ENCODE results near the gene LYST.
"Not testable (repeated sequence)": the region's sequence is repeated elsewhere in the genome, so short reads cannot be mapped to it uniquely, and the experiment has no call there.

The LYST gene

DNA sequence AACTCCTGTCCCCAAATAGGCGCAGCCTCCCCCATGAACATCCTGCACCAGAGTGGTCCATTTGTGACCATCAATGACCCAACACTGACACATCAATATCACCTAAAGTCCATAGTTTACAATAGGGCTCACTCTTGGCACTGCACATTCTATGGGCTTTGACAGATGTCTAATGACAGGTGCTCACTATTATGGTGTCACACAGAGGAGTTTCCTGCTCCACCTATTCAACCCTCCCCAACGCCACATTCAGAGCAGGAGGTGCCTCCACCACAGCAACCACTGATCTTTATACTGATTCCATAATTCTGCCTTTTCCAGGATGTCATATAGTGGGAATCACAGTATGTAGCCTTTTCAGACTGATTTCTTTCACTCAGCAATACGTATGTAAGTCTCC lies 241.4 kb downstream of the LYST start:
- H3K4me3 ChIP-seq (ENCODE audit: low read length), result no peak overlapping the region
- DNase-seq (ENCODE audit: low read depth), result no peak
- TF ChIP-seq, protein P1, sequence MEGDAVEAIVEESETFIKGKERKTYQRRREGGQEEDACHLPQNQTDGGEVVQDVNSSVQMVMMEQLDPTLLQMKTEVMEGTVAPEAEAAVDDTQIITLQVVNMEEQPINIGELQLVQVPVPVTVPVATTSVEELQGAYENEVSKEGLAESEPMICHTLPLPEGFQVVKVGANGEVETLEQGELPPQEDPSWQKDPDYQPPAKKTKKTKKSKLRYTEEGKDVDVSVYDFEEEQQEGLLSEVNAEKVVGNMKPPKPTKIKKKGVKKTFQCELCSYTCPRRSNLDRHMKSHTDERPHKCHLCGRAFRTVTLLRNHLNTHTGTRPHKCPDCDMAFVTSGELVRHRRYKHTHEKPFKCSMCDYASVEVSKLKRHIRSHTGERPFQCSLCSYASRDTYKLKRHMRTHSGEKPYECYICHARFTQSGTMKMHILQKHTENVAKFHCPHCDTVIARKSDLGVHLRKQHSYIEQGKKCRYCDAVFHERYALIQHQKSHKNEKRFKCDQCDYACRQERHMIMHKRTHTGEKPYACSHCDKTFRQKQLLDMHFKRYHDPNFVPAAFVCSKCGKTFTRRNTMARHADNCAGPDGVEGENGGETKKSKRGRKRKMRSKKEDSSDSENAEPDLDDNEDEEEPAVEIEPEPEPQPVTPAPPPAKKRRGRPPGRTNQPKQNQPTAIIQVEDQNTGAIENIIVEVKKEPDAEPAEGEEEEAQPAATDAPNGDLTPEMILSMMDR (conservative IDR thresholded peaks at IDR 0.05; ENCODE audit: low read length), result no peak

DNA sequence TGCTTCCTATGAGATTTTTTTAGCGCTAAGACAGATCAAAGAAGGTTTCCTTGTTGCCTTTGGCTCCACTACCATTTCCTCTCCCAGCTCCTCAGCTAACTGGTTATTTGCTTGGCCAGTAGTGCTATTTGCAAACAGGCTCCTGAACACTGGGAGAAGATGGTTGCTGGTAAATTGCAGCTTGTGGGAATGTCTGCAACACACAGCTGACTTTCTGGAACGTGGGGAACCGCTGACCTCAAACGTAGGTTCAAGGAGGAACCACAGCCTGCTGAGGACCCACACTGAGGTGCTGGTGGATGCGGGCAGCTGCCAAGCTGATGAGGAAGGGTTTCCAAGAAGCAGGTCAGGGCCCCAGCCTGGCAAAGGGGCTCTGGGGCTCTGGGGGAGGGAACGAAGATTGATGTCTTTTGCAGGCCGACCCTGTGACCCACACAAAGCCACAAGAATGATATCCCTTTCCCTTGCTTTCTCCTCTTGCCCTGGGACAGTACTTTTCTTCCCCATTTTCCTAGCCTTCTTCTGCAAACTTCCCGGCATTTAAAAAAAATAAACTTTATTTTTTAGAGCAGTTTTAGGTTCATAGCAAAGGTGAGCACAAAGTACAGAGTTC lies 241.9 kb downstream of the LYST start:
- no peak overlapping the region for H3K4me3 ChIP-seq (ENCODE audit: low read length)
- TF ChIP-seq, protein P1 (conservative IDR thresholded peaks at IDR 0.05; ENCODE audit: low read length), result no peak
- DNase-seq (ENCODE audit: low read depth), result peak; percentile 62

DNA sequence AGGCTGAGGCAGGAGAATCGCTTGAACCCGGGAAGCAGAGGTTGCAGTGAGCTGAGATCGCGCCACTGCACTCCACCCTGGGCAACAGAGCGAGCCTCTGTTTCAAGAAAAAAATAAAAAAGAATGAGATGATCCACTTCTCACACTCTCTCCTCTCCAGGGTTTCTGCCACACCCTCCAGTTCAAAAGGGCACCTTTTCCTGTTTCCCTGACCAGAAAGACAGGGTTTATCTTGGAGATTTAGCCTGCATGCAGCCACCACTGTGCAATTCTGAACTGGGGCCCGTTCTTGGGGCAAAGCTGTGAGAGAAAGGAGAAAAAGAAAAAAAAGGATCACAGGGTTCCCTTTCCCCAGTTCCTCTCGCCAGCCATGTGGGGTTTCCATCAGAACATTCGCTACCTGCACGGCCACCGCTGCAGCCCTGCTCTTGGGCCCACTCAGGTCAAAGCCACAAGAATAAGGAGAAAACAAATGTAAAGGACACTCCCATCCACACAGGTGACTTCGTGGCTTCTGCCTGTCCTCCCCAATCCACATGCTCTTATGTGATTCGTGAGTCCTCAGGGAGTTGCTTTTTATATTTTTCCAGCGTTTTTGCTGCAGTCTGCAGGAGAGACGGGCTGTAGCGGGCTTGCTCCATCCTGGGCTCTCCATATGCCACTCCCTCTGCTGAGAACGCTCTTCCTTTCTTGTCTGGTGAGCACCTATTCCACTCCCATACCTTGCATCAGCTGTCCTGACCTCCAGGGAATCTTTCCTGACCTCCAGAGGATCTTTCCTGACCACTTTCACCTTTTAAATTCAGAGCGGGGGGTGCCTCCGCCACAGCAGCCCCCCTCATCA lies 243.5 kb downstream of the LYST start:
- TF ChIP-seq, protein P1 (conservative IDR thresholded peaks at IDR 0.05; ENCODE audit: low read length), result no peak
- H3K4me3 ChIP-seq (ENCODE audit: low read length), result no peak overlapping the region
- DNase-seq (ENCODE audit: low read depth), result no peak

DNA sequence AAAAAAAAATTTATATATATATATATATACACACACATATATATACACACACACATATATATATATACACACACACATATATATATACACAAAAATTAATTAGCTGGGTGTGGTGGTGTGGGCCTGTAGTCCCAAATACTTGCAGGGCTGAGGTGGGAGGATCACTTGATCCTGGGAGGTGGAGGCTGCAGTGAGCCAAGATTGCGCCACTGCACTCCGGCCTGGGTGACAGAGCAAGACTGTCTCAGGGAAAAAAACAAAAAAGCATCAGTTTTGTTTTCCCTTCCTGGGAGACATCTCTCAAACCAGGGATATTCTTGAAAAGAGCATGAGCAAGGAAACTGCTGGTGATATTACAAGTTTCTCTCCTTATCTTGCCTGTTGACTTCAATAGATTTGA lies 247.6 kb downstream of the LYST start:
- H3K4me3 ChIP-seq (ENCODE audit: low read length), result not testable (repeated sequence)
- peak; percentile 8 for DNase-seq (ENCODE audit: low read depth)

DNA sequence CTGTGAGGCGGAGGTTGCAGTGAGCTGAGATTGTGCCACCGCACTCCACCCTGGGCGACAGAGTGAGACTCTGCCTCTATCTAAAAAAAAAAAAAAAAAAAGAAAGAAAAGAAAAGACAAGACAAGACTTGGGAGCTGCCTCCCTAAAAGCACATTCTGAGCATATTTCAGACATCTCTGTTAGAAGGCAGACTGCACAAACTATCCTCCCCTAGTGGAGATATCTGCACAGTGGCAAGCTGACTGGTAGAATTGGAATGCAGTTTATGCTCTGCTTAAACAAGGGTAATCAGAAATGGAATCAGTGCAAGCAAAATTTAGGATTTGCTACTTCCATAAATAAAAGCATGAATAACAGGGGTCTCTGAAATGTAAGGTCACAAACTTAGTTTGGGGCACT lies 248.9 kb downstream of the LYST start:
- peak; percentile 84 for DNase-seq (ENCODE audit: low read depth)
- TF ChIP-seq, protein P1 (conservative IDR thresholded peaks at IDR 0.05; ENCODE audit: low read length), result peak; percentile 84
- H3K4me3 ChIP-seq (ENCODE audit: low read length), result no peak overlapping the region

DNA sequence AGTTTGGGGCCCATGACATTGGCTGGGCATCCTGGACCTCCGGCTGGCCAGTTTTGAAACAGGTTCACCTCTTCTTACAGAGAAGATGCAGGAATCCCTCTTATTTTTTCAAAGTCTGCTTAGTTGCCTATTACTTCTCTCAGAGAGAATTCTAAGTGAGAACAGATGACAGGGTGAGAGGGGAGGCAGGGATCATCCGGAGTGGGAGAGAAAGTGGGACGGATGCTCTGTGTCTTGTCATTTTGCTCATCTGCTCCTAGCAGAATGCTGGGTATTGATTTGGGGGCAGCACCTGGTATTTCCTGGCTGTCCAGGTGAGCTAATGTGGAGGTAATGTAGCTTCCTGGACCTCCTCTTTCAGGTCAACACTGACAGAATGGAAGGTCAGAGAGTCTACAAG lies 249.6 kb downstream of the LYST start:
- TF ChIP-seq, protein P1 (conservative IDR thresholded peaks at IDR 0.05; ENCODE audit: low read length), result no peak
- DNase-seq (ENCODE audit: low read depth), result no peak
- H3K4me3 ChIP-seq (ENCODE audit: low read length), result no peak overlapping the region

DNA sequence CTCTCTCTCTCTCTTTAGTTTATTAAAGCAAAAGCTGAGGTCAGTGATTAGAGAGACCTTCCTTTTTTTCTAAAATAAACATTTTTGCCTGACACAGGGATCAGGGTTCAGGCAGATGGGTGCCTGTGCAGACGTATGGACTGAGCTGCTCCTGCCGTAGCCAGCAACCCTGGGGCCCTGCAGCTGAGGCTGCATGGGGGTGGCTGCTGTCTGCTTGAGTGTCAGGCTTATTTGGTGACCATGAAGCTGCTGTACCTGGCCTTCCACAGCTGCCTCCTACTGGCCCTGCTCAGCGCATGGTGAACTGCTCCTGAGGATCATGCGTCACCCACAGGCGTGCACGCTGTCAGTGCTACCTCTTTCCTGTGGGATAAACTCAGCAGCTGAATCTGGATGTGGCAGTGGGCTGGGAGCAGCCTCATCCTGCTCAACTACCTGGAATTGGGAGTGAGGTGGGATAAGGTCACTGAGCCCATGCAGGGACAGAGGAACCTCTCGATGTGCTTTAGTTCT lies 252.2 kb downstream of the LYST start:
- TF ChIP-seq, protein P1 (conservative IDR thresholded peaks at IDR 0.05; ENCODE audit: low read length), result no peak
- no peak for DNase-seq (ENCODE audit: low read depth)
- no peak overlapping the region for H3K4me3 ChIP-seq (ENCODE audit: low read length)

All from AG10803 (cell line).